Measurements from ENCODE around the gene CBX4.

CBX4 gene

GRCh38 chr17:79783891-79784290, 55.3 kb downstream of the CBX4 start:
- Histone ChIP-seq H3K27ac (no peak overlapping the region), H4K20me1 (peaks cover 100% of the 10 kb centered on the region), H3K9ac (no peak overlapping the region), H3K9me3 (no peaks in the 10 kb centered on the region), H3K4me1 (peaks cover 36% of the 10 kb centered on the region), H3K27me3 (peaks cover 35% of the 10 kb centered on the region), H3K36me3 (peaks cover 68% of the 10 kb centered on the region), H3K4me2 (no peak overlapping the region), H3K4me3 (no peak overlapping the region)
- no peak for TF ChIP-seq Cebpa-rat (IDR thresholded peaks at IDR 0.05)

All from BLaER1 (cell line).